Measurements from ENCODE around the gene TFG.

Gene TFG

GRCh38 chr3:100760377-100760776 is 51.1 kb downstream of the TFG start:
- H3K4me3 Mint-ChIP-seq = no peak overlapping the region
- no peaks in the 10 kb centered on the region for H3K9me3 Mint-ChIP-seq
- peaks cover 12% of the 10 kb centered on the region for H3K4me1 Mint-ChIP-seq
- no peaks in the 10 kb centered on the region for H3K27me3 Mint-ChIP-seq
- no peak for DNase-seq
- peak overlapping the region in 1 of 2 donors; percentile 20 for H3K27ac Mint-ChIP-seq
- ATAC-seq = no peak

DNA sequence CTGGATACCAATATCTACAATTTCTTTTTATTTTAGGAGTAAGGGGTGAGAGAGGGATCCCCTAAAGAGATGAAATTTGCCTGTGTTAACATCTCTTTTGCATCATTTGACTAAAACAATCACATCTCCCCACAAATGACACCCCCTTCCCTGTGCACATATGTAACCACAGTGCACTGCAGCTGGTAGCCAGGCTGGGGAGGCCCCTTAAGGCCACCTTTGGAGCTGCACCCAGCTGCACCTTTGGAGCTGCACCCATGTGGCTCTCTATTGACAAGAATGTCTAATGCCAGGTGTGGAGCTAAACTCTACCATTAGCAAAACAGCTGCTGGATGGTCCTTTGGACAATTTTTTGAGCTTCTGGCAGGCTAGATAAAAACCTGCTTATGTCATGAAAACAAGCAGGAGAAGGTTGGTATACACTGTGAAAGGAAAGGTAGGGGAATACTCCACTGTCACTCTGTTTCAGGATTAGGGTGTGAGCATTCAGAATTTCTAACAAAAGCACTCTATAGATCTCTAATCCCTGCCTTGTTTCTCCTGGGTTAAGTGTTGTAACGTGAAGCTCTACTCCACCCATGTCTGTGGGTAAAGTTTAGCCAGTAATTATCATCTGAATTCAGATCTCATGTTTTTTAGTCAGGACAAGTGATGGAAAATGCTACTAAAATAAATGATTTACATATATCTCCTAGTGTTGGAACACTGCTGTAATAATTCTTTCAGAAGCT is 52.1 kb downstream of the TFG start:
- no peak for DNase-seq
- H3K27ac Mint-ChIP-seq = no peak overlapping the region
- peak; percentile 79 for ATAC-seq
- no peaks in the 10 kb centered on the region for H3K9me3 Mint-ChIP-seq
- H3K4me3 Mint-ChIP-seq = no peak overlapping the region
- no peaks in the 10 kb centered on the region for H3K27me3 Mint-ChIP-seq
- H3K4me1 Mint-ChIP-seq = peaks cover 20% of the 10 kb centered on the region

DNA sequence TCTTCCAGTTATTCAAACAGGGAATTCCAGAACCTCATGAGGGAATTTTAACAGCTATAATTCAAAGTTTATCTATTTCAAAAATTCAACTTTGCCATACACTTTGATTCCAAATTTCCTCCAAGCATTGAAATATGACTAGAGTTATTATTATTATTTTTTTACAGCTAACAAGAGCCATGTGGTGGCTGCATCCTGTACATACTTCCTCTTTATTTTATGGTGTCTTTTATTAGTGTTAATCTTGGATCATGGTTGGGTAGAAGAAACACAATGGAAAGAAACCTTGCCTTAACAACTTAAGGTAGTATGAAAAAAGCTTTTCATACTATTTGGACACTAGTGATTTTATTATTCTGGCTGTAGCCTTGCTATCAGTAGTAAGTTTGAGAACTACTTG is 52.7 kb downstream of the TFG start:
- Mint-ChIP-seq H3K4me1 (peaks cover 20% of the 10 kb centered on the region), H3K9me3 (no peaks in the 10 kb centered on the region), H3K4me3 (no peak overlapping the region), H3K27me3 (no peaks in the 10 kb centered on the region), H3K27ac (no peak overlapping the region)
- no peak for ATAC-seq
- no peak for DNase-seq

DNA sequence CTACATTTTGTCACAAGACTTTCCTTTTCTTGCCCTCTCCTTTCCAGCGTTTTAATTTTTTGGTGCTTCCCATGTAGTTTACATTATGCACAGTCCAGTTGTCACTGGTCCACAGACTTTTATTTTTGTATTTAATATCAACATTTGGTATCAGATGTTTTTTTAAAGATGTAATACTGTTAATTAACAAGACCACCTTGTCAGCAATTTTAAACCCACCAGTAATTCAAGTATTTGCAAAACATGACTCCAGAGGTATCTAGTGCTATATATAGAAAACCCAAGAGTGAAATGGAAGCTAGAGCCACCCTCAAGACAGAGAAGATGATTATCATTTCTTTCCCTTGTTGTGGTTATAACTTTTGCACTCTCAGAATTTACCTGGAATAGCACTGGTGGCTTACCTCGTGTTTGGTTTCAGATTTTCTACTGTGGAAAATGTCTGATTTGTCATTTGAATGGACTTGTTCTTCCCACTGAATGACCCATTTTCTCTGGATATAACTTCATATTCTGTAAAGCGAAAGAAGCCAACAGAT is 56.2 kb downstream of the TFG start:
- ATAC-seq (no peak), DNase-seq (no peak)
- Mint-ChIP-seq H3K4me3 (no peak overlapping the region), H3K27ac (no peak overlapping the region), H3K27me3 (no peaks in the 10 kb centered on the region), H3K9me3 (no peaks in the 10 kb centered on the region), H3K4me1 (peaks cover 20% of the 10 kb centered on the region)

GRCh38 chr3:100766069-100766468 is 56.8 kb downstream of the TFG start:
- Mint-ChIP-seq H3K4me3 (no peak overlapping the region), H3K9me3 (no peaks in the 10 kb centered on the region), H3K27me3 (no peaks in the 10 kb centered on the region), H3K27ac (no peak overlapping the region), H3K4me1 (peaks cover 15% of the 10 kb centered on the region)
- ATAC-seq (peak; percentile 71), DNase-seq (no peak)

- no peak for DNase-seq
- ATAC-seq = no peak
- Mint-ChIP-seq H3K9me3 (no peaks in the 10 kb centered on the region), H3K4me3 (no peak overlapping the region), H3K4me1 (peaks cover 11% of the 10 kb centered on the region), H3K27me3 (no peaks in the 10 kb centered on the region), H3K27ac (no peak overlapping the region)
These were observed 60.4 kb downstream of the TFG start for GRCh38 chr3:100769693-100770092.

DNA sequence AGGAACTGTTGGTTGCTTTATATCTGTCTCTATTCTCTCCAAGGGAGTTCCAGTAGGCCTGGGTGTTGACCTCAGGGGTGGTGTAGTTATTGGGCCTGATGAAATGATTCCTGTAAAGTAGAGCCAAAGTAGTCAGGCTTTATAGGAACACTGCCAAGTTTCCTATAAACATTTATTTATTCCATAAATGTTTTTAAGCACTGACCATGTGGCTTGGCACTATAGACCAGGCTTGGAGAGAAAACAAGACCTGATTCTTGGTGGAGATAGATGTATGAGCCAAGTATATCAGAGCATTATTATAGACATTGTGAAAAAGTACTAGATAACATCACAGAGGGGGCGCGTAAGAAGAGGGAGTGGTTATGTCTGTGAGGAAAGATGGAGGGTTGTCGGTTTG is 65.9 kb downstream of the TFG start:
- no peak for DNase-seq
- H3K4me1 Mint-ChIP-seq = no peaks in the 10 kb centered on the region
- H3K9me3 Mint-ChIP-seq = no peaks in the 10 kb centered on the region
- ATAC-seq = no peak
- no peak overlapping the region for H3K27ac Mint-ChIP-seq
- no peaks in the 10 kb centered on the region for H3K27me3 Mint-ChIP-seq
- no peak overlapping the region for H3K4me3 Mint-ChIP-seq

DNA sequence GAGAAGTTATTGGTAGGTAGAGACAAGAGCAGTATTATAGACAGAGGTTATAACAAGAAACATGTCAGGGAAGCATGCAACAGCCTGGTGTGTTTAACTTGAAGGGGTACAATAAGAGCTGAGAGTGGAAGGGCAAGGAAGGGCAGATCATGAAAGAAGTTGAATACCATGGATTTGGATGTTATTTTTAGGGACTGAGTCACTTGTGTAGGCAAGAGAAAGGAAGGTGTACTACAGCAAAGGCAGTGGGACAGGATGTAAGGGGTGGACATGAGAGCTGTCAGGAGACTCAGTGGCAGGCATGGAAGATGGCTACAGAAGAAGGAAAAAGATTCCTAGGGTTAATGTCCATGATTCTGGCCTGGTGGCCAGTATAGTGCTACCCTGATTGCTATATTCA is 66.4 kb downstream of the TFG start:
- no peak overlapping the region for H3K27ac Mint-ChIP-seq
- ATAC-seq = no peak

DNA sequence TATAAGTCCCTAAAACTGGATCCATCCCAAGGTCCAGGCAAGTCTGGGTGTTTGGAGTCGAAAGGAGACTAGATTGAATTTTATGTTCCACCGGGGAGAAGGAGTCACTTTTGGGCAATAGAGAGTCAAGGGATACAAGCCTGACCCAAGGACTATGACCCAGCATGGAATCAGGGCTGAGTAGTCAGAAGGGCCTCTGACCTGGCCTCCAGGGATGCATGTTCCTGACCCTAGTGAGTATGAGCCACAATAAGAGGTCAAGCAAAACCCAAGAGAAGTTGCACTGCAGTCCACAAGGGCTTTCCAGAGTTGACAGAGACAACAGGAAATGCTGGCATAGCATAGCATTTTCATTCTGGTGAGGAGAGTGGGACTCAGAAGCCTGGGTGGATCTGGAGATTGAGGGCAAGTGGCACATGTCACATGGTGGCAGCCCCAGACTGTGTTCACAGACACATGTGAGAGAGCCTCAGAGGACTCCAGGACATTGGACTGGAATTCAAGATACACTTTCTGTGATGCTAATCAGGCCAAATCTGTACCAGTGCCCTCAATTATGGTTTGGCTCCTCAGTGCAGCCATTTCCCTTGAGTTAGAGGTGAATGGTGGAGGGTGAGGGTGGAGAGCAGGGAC is 66.9 kb downstream of the TFG start:
- DNase-seq (no peak), ATAC-seq (peak; percentile 33)
- Mint-ChIP-seq H3K9me3 (no peaks in the 10 kb centered on the region), H3K27me3 (no peaks in the 10 kb centered on the region), H3K4me3 (no peak overlapping the region), H3K4me1 (no peaks in the 10 kb centered on the region), H3K27ac (peak overlapping the region in 1 of 2 donors; percentile 28)

More for the DNA sequence above, 66.4 kb downstream of the TFG start:
- no peaks in the 10 kb centered on the region for H3K4me1 Mint-ChIP-seq
- H3K9me3 Mint-ChIP-seq = no peaks in the 10 kb centered on the region
- DNase-seq = no peak
- H3K4me3 Mint-ChIP-seq = no peak overlapping the region
- H3K27me3 Mint-ChIP-seq = no peaks in the 10 kb centered on the region

GRCh38 chr3:100776746-100777145 is 67.5 kb downstream of the TFG start:
- ATAC-seq (peak; percentile 59), DNase-seq (no peak)
- Mint-ChIP-seq H3K9me3 (no peaks in the 10 kb centered on the region), H3K27me3 (no peaks in the 10 kb centered on the region), H3K27ac (no peak overlapping the region), H3K4me3 (no peak overlapping the region), H3K4me1 (no peaks in the 10 kb centered on the region)

DNA sequence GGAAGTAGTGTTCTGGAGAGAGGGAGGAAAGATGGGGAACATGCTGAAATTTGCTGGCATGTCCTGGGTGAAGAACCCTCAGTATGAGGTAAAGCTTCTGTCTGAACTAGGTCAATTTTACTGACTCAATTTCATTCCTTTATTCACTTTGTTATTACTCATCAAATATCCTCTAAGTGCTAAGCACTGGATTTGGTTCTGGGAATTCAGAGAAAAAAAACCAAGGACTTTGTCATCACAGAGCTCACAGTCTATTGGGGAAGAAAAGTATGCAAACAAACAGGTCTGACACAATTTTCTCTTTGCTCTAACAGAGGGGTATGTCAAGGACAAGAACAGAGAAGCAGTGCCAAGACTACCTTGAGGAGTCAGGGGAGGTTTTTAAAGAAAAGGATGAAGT is 68.0 kb downstream of the TFG start:
- ATAC-seq (no peak), DNase-seq (no peak)
- H3K9me3 Mint-ChIP-seq = no peaks in the 10 kb centered on the region
- no peak overlapping the region for H3K27ac Mint-ChIP-seq
- no peaks in the 10 kb centered on the region for H3K27me3 Mint-ChIP-seq
- H3K4me1 Mint-ChIP-seq = no peaks in the 10 kb centered on the region
- H3K4me3 Mint-ChIP-seq = no peak overlapping the region

- DNase-seq (no peak), ATAC-seq (no peak)
- Mint-ChIP-seq H3K9me3 (no peaks in the 10 kb centered on the region), H3K27ac (no peak overlapping the region), H3K4me3 (no peak overlapping the region), H3K4me1 (no peaks in the 10 kb centered on the region), H3K27me3 (no peaks in the 10 kb centered on the region)
These were observed 70.2 kb downstream of the TFG start for GRCh38 chr3:100779480-100779879.

DNA sequence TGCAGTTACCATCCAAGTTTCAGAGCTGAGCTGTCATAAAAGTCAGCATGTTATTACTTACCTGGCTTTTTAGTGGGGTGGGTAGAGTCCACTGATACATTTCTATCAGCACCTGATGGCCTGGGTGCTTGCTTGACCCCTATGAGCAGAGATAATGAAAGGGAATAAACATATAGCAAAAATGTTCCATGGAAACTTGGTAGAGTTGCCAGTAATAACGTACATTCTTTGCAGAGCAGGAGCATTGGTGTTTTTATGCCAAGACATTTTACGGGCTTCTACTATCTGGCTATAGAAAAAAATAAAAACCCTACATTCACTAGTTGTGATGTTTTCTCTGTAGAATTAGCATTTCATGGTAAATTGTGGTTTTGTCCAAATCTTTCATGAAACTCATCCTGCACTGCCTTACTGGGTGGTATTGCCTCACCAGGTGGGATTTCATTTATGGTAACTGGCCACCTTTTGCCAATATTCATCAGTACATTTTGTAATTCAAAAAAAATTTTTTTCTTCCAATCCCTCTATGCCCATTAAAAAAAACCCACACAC is 70.9 kb downstream of the TFG start:
- ATAC-seq = no peak
- Mint-ChIP-seq H3K27ac (no peak overlapping the region), H3K4me1 (no peaks in the 10 kb centered on the region), H3K27me3 (no peaks in the 10 kb centered on the region), H3K4me3 (no peak overlapping the region), H3K9me3 (no peaks in the 10 kb centered on the region)
- DNase-seq = no peak

DNA sequence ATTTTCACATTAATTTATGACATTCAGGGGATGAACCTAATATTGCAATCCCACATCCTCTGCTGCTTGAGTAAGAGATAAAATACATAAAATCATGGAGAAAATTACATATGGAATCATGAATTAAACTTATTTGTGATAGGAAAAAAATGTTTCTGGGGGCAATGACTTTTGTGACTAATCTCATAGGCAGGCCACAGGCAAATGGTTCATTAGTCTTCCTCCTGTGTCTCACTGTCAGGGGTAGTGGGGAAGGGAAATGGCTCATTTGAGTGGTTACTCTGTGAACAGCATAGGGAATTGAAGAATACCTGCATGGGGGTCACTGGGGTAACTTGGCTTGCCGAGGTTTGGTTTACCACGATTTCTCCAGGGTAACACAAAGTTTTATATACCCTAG is 72.0 kb downstream of the TFG start:
- H3K4me3 Mint-ChIP-seq = no peak overlapping the region
- no peaks in the 10 kb centered on the region for H3K27me3 Mint-ChIP-seq
- no peak for ATAC-seq
- no peak for DNase-seq
- H3K9me3 Mint-ChIP-seq = no peaks in the 10 kb centered on the region
- no peaks in the 10 kb centered on the region for H3K4me1 Mint-ChIP-seq
- H3K27ac Mint-ChIP-seq = no peak overlapping the region

DNA sequence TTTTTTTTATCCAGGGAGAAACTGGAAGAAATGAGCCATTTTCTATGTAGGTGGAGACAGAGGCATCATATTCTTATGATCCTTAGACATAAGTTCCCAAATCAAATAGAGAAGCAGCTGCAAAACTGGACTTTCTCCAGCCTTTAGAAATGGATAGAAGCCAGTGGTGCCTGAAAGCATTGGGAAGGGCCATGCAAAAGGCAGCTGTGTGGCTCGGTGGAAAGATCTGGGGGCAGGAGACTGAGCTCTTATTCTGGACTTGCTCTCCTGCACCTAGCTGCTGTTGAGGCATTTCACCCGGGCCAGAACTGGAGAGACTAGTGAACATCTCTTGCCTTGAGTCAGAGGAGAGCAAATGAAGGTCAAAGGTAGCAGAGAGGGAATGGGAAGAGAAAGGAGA is 73.1 kb downstream of the TFG start:
- no peaks in the 10 kb centered on the region for H3K27me3 Mint-ChIP-seq
- ATAC-seq = no peak
- H3K4me1 Mint-ChIP-seq = no peaks in the 10 kb centered on the region

DNA sequence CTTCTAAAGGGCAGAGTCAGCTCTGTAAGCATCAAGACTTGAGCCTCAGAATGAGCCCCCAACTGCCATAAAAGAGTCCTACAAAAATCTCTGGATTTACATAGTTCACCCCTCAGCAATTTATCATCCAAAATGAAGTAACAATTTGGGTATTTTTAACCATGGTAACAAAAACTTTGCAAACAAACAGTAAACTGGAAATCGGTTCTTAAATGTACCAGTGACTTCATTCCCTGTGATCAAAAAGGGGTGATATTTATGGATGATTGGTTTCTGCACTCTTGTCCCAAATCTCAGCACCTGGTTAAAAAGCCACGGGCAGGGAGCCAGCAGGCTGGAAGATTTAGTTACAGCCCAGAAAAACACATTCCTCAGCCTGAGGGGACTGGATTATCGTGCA is 73.6 kb downstream of the TFG start:
- no peak for ATAC-seq
- H3K27ac Mint-ChIP-seq = no peak overlapping the region
- H3K27me3 Mint-ChIP-seq = no peaks in the 10 kb centered on the region
- no peaks in the 10 kb centered on the region for H3K4me1 Mint-ChIP-seq
- no peak overlapping the region for H3K4me3 Mint-ChIP-seq
- no peak for DNase-seq
- H3K9me3 Mint-ChIP-seq = no peaks in the 10 kb centered on the region

More for the DNA sequence above, 73.1 kb downstream of the TFG start:
- no peak for DNase-seq
- no peak overlapping the region for H3K4me3 Mint-ChIP-seq
- no peak overlapping the region for H3K27ac Mint-ChIP-seq
- no peaks in the 10 kb centered on the region for H3K9me3 Mint-ChIP-seq

All from stimulated activated naive CD8-positive, alpha-beta T cell treated with anti-CD3 and anti-CD28 coated beads, Interleukin-15, amount 100 ng/mL, for 72 hours (primary cell).